Endothelial cell (in vitro differentiated cells): Measurements from ENCODE around the gene USP48. TPM values are rescaled to one million over a fixed set of nuclear protein-coding genes. Genes with fewer than 3 reads are reported as not detected.

Source experiments
- DNase-seq: peaks from one replicate; pipeline ENCODE4 v3.0.0; 2021; ENCODE audit warnings: low spot score
- H3K27ac Mint-ChIP-seq: one replicate; pipeline ENCODE4 v1.8.0; 2021; ENCODE audit warnings: mixed read lengths, inconsistent platforms; ENCODE audit not compliant: unreplicated experiment
- H3K27me3 Mint-ChIP-seq: one replicate; pipeline ENCODE4 v1.8.0; 2021; ENCODE audit warnings: mild to moderate bottlenecking, moderate library complexity, mixed read lengths, inconsistent platforms; ENCODE audit not compliant: unreplicated experiment
- H3K36me3 Mint-ChIP-seq: one replicate; pipeline ENCODE4 v1.8.0; 2021; ENCODE audit warnings: mild to moderate bottlenecking, low read depth, mixed read lengths, inconsistent platforms; ENCODE audit not compliant: unreplicated experiment
- H3K4me1 Mint-ChIP-seq: one replicate; pipeline ENCODE4 v1.8.0; 2021; ENCODE audit warnings: mild to moderate bottlenecking, mixed read lengths, inconsistent platforms; ENCODE audit not compliant: unreplicated experiment
- H3K4me3 Mint-ChIP-seq: one replicate; pipeline ENCODE4 v1.8.0; 2021; ENCODE audit warnings: mild to moderate bottlenecking, mixed read lengths, inconsistent platforms; ENCODE audit not compliant: unreplicated experiment
- H3K9me3 Mint-ChIP-seq: one replicate; pipeline ENCODE4 v1.8.0; 2021; ENCODE audit warnings: mixed read lengths, inconsistent platforms; ENCODE audit not compliant: unreplicated experiment
- total RNA-seq: library from RNA; stranded (reverse); fragmentation: NEBNext Ultra II Directional; extraction: Animal tissue kit (Norgen Biotek cat#: 25700); gene quantifications from one replicate; pipeline ENCODE4 v1.2.1, GENCODE V29; 2021; ENCODE audit not compliant: unreplicated experiment
- TF ChIP-seq, protein P1 (sequence below): fragments of 200-600 bp; sonication (generic); IDR thresholded peaks from one replicate; pipeline ENCODE4 v1.5.0; 2021; ENCODE audit warnings: antibody characterized with exemption; ENCODE audit not compliant: unreplicated experiment

The USP48 gene
- total RNA-seq, 1 donor from 2014 or later, result 57.9 TPM

DNA sequence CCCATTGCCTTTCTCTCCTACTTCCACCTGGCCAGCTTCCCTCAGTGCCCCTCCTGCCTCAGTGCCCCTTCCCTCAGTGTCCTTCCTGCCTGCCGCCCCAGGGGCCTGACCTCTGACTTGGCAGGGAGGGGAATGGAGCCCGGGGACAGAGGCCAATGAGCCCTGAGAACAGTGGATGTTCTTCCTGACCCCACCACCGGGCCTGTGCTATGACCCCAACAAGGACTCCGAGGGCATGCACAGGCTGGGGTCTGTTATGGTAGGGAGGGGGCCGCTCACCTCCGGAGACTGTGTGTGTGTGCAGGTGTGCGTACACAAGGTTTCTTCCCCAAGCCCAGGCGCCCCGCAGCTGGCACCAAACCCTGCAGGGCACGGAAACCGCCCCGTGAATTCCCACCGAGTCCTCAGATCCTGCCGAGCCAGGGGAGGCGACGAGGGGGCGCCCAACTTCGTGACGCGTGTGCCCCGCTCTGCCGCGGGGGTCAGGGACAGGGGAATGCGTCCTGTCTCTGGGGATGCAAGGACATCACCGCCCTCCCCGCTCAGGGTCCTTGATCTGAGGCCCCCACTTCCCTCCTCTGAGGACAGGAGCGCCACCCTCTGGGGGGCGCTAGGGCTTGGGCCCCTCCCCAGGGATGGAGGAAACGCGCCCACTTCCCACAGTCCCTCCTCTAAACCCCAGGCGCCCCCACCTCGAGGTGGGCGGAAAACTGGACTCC, 114.6 kb downstream of the USP48 start:
- no peak overlapping the region for H3K4me3 Mint-ChIP-seq
- H3K36me3 Mint-ChIP-seq, result no peaks in the 10 kb centered on the region
- H3K9me3 Mint-ChIP-seq, result no peaks in the 10 kb centered on the region
- H3K4me1 Mint-ChIP-seq, result peaks cover 5% of the 10 kb centered on the region
- peaks cover 22% of the 10 kb centered on the region for H3K27me3 Mint-ChIP-seq
- H3K27ac Mint-ChIP-seq, result no peak overlapping the region
- TF ChIP-seq, protein P1, sequence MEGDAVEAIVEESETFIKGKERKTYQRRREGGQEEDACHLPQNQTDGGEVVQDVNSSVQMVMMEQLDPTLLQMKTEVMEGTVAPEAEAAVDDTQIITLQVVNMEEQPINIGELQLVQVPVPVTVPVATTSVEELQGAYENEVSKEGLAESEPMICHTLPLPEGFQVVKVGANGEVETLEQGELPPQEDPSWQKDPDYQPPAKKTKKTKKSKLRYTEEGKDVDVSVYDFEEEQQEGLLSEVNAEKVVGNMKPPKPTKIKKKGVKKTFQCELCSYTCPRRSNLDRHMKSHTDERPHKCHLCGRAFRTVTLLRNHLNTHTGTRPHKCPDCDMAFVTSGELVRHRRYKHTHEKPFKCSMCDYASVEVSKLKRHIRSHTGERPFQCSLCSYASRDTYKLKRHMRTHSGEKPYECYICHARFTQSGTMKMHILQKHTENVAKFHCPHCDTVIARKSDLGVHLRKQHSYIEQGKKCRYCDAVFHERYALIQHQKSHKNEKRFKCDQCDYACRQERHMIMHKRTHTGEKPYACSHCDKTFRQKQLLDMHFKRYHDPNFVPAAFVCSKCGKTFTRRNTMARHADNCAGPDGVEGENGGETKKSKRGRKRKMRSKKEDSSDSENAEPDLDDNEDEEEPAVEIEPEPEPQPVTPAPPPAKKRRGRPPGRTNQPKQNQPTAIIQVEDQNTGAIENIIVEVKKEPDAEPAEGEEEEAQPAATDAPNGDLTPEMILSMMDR, result no peak
- DNase-seq, result no peak

DNA sequence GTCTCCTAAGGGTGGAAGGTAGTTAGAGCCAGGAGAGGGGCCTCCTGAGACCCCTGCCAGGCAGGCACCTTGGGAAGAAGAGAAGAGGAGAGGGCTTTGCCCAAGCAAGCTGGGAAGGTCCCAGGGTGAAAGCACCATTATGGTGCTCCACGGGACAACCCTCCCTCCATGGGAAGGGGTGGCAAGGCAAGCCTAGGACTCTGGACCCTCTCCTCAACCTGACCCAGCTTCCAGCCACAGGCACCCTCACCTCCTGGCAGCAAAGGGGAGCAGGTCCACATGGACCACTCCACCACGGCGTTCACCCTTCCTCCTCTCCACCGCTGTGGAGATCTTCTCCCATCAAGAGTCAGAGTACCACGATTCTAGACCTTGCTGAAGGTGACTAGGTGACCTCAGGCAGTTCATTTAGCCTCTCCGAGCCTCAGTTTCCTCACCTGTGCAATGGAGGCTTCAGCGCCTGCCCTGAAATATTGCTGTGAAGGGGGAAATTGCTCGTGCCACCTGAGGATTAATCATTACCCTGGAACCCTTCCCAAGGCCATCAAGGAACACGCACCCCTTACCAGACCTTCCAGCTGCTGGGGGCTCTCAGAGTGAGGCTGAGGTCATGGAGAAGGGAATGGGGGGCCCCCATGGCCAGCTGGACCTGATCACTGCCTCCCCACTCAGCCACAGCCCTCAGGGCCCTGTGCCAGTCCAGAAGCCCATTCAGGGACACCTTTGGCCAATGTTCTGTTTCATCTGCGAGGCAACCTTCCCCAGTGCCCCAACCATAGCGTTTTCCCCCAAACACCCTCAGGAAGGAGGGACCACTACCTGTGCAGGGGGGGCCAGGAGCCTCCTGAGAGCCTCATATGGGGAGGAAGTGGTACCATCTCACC, 115.4 kb downstream of the USP48 start:
- TF ChIP-seq, protein P1, result no peak
- no peaks in the 10 kb centered on the region for H3K36me3 Mint-ChIP-seq
- H3K9me3 Mint-ChIP-seq, result no peaks in the 10 kb centered on the region
- H3K27ac Mint-ChIP-seq, result no peak overlapping the region
- peaks cover 20% of the 10 kb centered on the region for H3K27me3 Mint-ChIP-seq
- H3K4me1 Mint-ChIP-seq, result no peaks in the 10 kb centered on the region
- DNase-seq, result no peak
- no peak overlapping the region for H3K4me3 Mint-ChIP-seq

DNA sequence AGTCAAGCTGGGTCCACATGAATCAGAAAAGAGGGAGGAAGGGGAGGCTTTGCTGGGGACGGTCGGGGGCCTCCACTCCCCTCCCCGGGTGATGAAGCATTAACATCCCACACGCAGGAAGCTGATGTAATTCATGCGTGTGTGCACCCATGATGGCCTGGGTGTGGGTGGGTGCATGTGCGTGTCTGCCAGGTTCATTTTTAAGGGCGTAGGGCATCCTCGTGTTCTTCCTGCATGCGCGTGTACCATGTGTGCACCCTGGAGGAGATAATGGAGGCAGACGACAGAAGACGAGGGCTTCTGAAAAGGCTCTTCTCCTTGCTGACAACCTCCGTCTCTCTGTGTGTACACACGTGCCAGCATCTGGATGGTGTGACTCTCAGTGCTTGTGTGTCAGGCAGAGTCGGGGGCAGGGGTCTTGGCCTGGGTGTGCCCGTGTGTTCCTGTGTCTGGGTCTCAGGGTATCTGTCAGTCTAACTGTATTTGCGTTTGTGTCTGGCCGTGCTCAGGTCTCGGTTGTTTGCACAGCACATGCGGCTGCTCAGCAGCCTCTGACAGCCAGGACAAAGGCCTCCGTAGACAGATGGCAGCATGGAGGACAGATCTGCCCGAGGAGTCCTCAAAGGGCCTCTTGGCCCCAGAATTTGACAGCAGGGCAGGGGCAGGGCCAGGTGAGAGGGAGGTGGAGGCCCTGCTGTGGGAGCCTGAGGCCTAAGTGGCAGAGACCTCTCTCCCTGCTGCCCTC, 116.2 kb downstream of the USP48 start:
- no peak for DNase-seq
- peaks cover 23% of the 10 kb centered on the region for H3K27me3 Mint-ChIP-seq
- no peaks in the 10 kb centered on the region for H3K4me1 Mint-ChIP-seq

DNA sequence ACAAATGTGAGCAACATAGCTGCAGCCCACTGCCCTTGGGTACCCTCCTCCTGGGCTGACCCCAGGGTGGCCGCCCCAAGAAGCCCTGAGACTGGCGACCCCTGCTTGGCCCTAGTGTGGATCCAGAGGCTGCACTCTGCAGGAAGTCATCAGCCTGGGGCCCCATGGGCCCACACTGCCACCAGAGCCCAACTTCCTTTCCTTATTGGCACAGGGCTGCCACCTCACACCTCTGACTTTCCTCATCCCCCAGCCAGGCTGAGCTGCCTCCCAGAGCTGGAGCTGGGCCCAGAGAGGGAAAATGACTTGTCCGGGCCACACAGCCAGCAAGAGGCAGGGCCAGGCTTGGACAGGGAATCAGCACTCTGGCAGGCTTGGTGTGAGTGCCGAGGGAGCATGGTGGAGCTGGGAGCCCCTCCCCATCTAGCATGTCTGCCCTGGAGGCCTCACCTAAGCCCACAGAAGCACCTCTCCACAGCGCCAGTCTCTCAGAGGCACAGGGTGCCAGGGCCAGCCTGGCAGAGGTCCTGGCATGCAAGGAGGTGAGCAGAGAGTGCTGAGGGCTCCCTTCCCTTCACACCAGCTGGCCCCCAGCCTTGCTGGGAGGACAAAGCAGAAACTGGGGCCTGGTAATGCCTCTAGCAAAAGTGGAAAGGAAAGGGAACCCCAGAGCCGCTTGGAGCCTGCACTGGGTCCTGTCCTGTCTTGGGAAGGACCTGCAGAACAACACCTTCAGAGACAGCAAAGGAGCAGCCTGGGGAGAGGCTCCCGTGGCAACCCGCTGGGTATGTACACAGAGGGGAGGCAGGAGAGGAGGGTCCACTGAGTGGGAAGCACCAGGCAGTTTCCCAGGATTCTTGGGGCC, 117.0 kb downstream of the USP48 start:
- no peaks in the 10 kb centered on the region for H3K36me3 Mint-ChIP-seq
- no peak for DNase-seq
- no peak overlapping the region for H3K27ac Mint-ChIP-seq
- no peaks in the 10 kb centered on the region for H3K9me3 Mint-ChIP-seq
- no peak overlapping the region for H3K4me3 Mint-ChIP-seq
- TF ChIP-seq, protein P1, result no peak
- H3K4me1 Mint-ChIP-seq, result no peaks in the 10 kb centered on the region
- H3K27me3 Mint-ChIP-seq, result peaks cover 22% of the 10 kb centered on the region

More for the DNA sequence above, 116.2 kb downstream of the USP48 start:
- TF ChIP-seq, protein P1, result no peak
- Mint-ChIP-seq H3K36me3 (no peaks in the 10 kb centered on the region), H3K27ac (no peak overlapping the region), H3K9me3 (no peaks in the 10 kb centered on the region), H3K4me3 (no peak overlapping the region)
